Vagina (tissue), 2 donors: Measurements from ENCODE around the gene PDE4D.

Experiments used
- CTCF ChIP-seq, 3 experiments: fragments of 450-650 bp in 2 of 3; fragments of 200-600 bp in 1 of 3; sonication (generic) in 1 of 3; IDR thresholded peaks; one replicate each; pipeline ENCODE4 v1.5.1; 2017 to 2019; ENCODE audit warnings: antibody characterized with exemption in 3 of 3, mild to moderate bottlenecking in 2 of 3, moderate library complexity in 2 of 3
- POLR2A ChIP-seq, 2 donors: fragments of 450-650 bp; IDR thresholded peaks; one replicate each; pipeline ENCODE4 v1.6.1; 2017; ENCODE audit warnings: antibody characterized with exemption in 2 of 2, mild to moderate bottlenecking in 2 of 2, moderate library complexity in 2 of 2
- POLR2AphosphoS5 ChIP-seq, 2 donors: sonication (generic); formaldehyde crosslinking; IDR thresholded peaks; one replicate each; pipeline ENCODE4 v1.9.0; 2017; ENCODE audit warnings: antibody characterized with exemption in 2 of 2, mild to moderate bottlenecking in 2 of 2, low read depth in 1 of 2; ENCODE audit not compliant: insufficient read depth in 1 of 2

GRCh38 chr5:59471463-59471862 is 422.1 kb downstream of the PDE4D start:
- TF ChIP-seq CTCF (IDR thresholded peaks at IDR 0.05) (no peak), POLR2AphosphoS5 (IDR thresholded peaks at IDR 0.05; ENCODE audit: insufficient read depth in 1 of 2, low read depth in 1 of 2) (no peak), POLR2A (IDR thresholded peaks at IDR 0.05) (no peak)
